ENCODE results near the gene PGC.

GRCh38 chr6:41790045-41790444 is 42.8 kb upstream of the PGC start:
- TF ChIP-seq TAF1 (IDR thresholded peaks at IDR 0.05; ENCODE audit: borderline replicate concordance, insufficient read depth, low read length) (no peak), POLR2AphosphoS5 (IDR thresholded peaks at IDR 0.05; ENCODE audit: low read depth, low read length) (no peak), REST (IDR thresholded peaks at IDR 0.05; ENCODE audit: insufficient read depth in 1 of 2, low read depth in 2 of 2, low read length in 2 of 2) (no peak)

Measured in PFSK-1 (cell line).